Forelimb muscle (tissue), 1 donor: ENCODE results near the gene DOC2A. TPM values are rescaled to one million over a fixed set of nuclear protein-coding genes. Genes with fewer than 3 reads are reported as not detected.

Source experiments
- DNase-seq: peaks from one replicate; pipeline ENCODE4 v3.0.0-alpha.2; 2013; ENCODE audit warnings: low read depth
- polyA plus RNA-seq: library from polyadenylated mRNA; unstranded; fragments of 120-200 nt; gene quantifications from one replicate; pipeline ENCODE4 v1.2.1, GENCODE V29; 2013; ENCODE audit not compliant: insufficient read length

Gene DOC2A
- polyA plus RNA-seq, 1 donor, result 0.61 TPM

DNA sequence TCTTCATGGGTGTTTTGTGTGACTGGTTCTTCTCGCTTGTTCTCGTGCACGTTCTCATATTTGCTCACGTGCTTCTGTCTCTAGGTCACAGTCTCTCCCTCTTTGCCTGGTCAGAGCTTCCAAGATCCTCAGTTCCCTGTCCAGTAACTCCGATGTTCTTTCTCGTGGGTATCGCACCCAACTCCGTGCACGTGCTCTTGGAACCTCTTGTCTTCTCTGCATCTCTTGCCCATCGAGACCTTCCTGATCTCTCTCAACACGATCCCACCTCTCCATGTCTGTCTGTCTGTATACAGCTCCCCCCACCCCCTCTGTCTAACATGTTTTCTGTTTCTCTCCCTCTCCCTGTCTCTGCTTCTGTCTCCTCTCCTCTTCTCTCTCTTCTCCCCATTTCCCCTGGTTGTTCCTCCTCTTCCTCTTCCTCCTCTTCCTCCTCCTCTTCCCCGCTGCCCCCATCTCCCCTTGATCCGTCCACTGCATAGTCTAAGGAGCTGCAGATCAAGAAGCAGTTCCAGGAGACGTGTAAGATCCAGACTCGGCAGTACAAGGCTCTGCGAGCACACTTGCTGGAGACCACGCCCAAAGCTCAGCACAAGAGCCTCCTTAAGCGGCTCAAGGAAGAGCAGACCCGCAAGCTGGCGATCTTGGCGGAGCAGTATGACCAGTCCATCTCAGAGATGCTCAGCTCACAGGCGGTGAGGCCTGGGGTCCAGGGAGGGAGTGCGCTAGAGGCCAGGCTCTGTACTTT is 21.5 kb downstream of the DOC2A start:
- no peak for DNase-seq

DNA sequence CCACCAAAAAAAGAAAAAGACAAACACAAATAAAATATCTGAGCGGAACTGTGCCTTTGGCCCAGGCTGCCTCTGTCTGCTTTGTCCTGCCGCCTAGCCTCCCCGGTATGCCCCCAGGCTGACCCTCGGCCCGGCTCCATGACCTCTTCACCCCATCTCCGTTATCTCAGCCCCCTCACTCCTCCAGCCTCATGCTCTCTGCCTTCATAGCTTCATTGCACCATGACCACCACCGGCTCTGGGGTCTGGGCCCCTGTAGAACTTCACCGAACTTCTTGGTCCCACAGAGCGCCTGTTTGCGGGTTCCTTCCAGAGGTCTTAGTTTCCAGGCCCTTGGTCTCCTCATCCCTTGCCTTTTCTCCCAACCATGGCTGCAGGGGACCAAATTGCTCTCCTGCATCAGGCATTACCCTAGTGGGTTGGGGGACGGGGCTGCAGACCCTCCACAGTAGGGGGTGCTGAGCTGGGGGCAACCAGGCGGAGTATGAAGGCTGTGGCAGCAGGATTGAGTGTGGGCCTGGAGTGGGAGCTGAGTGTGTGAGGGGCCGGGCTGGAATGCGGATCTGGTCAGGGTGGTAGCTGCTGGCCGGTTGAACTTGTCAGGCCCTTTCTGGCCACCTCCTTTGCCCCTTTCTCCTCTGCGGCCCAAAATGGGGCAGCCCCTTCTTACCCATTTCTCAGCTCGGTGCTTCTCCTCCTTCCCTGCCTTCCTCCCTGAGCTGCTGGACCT is 22.3 kb downstream of the DOC2A start:
- DNase-seq, result no peak

DNA sequence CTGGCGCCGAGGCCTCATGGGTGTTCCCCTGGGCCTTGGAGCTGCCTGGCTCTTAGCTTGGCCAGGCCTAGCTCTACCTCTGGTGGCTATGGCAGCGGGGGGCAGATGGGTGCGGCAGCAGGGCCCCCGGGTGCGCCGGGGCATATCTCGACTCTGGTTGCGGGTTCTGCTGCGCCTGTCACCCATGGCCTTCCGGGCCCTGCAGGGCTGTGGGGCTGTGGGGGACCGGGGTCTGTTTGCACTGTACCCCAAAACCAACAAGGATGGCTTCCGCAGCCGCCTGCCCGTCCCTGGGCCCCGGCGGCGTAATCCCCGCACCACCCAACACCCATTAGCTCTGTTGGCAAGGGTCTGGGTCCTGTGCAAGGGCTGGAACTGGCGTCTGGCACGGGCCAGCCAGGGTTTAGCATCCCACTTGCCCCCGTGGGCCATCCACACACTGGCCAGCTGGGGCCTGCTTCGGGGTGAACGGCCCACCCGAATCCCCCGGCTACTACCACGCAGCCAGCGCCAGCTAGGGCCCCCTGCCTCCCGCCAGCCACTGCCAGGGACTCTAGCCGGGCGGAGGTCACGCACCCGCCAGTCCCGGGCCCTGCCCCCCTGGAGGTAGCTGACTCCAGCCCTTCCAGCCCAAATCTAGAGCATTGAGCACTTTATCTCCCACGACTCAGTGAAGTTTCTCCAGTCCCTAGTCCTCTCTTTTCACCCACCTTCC is 23.3 kb downstream of the DOC2A start:
- no peak for DNase-seq

DNA sequence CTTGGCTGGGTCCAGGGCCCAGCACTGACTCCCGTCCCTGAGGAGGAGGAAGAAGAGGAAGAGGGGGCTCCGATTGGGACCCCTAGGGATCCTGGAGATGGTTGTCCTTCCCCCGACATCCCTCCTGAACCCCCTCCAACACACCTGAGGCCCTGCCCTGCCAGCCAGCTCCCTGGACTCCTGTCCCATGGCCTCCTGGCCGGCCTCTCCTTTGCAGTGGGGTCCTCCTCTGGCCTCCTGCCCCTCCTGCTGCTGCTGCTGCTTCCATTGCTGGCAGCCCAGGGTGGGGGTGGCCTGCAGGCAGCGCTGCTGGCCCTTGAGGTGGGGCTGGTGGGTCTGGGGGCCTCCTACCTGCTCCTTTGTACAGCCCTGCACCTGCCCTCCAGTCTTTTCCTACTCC is 23.9 kb downstream of the DOC2A start:
- no peak for DNase-seq

DNA sequence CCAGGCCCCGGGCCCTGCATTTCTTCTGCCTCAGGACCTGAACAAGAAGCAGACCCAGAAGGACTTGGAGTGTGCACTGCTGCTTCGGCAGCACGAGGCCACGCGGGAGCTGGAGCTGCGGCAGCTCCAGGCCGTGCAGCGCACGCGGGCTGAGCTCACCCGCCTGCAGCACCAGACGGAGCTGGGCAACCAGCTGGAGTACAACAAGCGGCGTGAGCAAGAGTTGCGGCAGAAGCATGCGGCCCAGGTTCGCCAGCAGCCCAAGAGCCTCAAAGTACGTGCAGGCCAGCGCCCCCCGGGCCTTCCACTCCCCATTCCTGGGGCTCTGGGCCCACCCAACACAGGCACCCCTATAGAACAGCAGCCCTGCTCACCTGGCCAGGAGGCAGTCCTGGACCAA is 24.6 kb downstream of the DOC2A start:
- no peak for DNase-seq

DNA sequence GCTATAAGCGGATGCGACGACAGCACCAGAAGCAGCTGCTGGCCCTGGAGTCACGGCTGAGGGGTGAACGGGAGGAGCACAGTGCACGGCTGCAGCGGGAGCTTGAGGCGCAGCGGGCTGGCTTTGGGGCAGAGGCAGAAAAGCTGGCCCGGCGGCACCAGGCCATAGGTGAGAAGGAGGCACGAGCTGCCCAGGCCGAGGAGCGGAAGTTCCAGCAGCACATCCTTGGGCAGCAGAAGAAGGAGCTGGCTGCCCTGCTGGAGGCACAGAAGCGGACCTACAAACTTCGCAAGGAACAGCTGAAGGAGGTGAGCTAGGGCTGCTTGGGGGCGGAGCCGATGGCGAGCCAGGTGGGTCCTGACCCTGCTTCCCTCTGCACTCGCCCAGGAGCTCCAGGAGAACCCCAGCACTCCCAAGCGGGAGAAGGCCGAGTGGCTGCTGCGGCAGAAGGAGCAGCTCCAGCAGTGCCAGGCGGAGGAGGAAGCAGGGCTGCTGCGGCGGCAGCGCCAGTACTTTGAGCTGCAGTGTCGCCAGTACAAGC is 25.5 kb downstream of the DOC2A start:
- DNase-seq, result no peak

DNA sequence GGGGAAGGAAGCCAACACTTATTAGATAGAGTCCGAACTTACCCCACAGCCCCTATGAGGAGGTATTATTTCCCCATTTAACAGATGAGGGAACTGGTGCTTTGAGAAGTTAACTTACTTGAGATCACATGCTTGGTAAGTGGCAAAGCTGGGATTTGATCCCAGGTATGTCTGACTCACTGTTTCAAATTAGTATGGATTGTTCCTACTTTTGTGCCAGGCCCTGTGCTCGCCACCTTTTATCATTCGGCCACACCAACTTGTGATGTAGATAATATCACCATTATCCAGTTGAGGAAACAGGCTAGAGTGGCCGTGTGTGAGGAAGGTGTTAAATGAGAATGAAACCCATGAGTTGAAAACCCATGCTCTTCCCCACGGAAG is 26.1 kb downstream of the DOC2A start:
- DNase-seq, result no peak

DNA sequence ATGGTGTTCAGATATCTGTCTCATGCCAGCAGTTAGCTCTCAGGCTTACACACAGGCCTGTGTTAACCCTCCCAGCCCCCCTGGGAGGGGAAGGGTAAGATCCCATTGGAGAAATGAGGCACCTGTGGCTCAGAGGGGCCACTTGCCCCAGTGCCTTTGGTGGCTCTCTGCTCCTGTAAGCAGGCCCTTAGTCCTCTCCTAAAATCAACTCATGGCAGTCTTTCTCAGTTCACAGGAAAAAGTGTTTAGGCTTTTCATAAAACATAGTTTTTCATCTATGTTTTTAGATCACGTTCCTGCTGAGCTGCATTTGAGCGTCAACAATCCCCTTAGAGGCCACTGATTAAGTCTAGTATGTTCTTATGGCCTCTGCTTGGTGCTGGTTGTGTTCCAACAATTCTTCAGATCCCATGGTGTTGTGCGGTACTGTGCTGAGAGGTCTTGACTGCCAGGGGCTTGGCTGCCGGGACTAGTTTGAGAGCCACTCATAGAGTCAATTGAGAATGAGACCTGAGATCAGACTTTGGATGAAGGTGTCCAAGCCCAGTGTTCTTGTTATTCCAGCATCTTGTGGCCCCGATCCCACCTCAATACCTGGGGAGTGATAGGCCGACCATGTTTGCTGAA is 26.6 kb downstream of the DOC2A start:
- DNase-seq, result no peak

DNA sequence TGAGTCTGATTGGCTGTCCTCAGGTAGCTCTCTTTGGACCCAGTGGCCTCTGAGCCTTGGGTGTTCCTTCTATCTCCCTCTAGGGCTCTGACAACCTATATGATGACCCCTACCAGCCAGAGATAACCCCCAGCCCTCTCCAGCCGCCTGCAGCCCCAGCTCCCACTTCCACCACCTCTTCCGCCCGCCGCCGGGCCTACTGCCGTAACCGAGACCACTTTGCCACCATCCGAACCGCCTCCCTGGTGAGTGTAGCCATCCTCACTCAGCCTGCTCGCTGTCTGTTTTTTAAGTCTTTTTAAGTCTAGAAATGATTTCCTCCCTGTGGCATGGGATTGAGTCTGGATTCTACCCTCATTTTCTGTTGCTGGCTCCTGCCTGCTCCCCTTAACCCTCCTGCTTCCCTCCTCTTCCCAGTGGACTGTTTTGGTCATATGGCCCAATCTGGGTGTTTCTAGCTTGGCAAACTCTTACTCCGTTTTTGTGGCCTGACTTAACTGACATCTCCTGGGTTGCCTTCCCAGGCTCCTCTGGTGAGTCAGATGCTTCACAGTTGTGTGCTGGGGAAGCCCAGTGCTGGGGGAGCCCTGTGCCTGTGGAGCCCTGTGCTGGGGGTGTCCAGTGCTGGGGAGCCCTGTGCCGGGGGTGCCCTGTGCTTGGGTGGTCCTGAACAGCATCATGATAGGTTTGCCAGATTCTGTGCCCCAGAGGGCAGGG is 27.2 kb downstream of the DOC2A start:
- DNase-seq, result no peak

DNA sequence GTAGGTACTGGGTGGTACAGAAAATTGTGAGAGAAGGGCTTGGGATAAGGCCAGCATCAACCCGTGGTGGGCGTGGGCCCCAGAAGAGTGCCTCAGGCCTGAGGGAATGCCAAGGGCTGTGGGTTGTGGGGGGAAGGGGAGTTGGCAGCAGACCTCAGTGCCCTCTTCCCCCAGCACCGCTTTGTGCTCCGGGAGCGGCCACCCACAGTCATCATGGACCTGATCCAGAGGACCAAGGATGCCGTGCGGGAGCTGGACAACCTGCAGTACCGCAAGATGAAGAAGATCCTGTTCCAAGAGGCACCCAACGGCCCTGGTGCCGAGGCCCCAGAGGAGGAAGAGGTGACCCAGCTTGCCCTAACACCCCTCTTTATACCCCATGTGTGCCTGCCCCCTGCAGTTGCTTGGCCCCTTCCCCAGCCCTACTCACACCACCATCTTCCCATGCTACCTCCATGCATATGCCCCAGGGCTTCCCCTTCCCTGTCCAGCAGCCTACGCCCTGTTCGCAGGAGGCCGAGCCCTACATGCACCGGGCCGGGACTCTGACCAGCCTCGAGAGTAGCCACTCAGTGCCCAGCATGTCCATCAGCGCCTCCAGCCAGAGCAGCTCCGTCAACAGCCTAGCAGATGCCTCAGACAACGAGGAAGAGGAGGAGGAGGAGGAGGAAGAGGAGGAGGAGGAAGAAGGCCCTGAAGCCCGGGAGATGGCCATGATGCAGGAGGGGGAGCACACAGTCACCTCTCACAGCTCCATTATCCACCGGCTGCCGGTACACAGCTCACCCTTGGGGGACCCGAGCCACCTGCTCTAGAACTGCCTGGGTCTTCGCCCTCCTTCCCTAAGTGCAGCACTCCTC is 28.0 kb downstream of the DOC2A start:
- DNase-seq, result no peak

DNA sequence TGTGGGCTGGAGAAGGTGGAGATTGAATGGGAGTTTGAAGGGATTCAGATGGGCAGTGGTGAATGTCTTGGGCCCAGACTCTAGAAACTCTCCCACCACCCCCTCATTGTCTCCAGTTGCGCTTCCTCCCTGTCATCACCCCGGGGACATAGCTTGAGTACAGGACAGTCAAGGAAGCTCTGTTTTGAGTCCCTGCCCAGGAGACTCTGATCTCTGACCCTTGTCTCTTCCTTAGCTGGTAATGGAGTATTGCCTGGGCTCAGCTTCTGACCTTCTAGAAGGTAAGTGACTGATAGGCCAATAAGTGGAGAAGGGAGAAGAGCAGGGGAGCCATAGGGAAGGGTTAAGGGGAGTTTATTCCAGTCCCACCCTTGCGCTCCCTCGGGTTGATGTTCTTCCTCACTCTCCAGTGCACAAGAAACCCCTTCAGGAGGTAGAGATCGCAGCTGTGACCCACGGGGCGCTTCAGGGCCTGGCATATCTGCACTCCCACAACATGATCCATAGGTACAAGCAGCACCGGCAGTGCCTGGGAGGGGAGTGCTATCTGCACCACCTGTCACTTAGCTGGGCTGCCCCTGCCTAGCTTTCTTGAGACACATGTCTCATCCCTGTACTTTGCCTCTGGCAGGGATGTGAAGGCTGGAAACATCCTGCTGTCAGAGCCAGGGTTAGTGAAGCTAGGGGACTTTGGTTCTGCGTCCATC is 32.1 kb downstream of the DOC2A start:
- DNase-seq, result no peak

DNA sequence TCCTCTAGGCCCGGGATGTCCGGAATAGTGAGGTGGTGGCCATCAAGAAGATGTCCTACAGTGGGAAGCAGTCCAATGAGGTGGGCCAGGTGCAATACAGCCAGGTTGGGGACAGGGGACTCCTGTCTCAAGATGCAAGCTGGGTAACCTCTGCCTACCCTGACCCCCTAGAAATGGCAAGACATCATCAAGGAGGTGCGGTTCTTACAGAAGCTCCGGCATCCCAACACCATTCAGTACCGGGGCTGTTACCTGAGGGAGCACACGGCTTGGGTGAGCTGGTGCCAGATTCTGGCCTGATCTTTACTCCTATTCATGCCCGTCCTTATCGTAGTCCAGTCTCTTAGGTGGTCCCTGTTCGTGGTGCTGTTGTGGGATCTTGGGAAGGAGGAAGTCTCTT is 32.7 kb downstream of the DOC2A start:
- DNase-seq, result no peak

DNA sequence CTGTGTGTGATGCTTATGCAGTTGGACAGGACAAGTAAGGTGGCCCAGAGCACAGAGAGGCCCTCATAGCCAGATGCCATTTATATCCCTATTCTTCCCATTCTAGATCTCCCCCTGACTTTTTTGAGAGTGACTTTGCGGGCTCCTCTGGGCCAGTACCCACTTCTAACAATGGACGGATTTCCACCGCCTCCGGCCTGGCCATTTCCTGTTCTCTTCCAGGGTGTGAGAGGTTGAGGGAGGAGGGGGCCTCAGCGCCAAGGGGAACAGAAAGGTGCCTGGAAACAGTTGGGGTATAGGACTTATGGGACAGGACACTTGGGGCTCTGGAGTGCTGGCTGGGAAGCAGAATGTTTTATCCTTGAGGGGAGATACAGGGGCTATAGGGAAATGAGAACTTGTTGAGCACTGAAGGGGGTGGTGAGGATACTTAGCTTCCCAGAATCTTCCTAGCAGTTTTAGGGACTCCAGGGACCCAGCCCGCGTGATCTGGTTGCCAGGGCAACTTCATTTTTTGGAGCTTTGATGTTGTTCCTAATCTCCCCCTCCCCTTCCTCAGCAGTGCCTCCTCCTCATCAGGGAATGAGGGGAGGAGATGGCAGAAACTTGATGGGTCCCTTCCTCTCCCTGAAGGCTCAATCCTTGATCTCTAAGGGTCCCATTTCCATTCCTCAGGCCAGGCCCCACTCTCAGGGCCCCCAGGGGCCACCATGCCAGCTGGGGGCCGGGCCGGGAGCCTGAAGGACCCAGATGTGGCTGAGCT is 33.6 kb downstream of the DOC2A start:
- no peak for DNase-seq

DNA sequence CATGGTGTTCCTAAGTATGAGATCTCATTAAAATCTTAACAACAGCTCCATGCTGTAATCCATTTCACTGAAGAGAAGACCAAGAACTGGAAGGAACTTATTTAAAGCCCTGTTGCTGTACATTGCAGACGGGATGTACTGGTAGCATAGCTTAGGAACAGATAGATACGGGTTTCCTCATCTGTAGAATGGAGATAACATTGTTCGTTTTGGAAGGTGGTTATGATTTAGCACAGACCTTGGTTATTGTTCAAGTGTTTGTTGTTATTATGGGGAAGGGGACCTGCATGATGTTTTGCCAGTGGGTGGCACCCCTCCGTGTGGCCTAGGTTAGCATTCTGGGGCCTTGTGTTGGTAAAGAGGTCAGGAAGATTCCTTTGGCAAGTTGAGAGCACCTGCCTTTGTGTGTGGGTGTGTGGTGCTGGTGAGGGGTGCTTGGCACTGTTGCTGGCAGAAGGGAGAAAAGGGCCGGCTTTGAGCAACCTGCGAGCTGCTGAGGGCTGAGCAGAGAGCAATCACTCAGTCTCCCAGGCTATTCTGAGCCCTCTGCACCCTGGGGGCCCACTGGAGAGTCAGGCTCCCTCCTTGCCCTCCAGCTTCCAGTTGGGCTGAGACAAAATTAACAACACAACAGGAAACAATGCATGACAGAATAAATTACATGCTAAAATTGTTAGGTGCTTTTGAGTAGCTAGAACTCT is 34.9 kb downstream of the DOC2A start:
- no peak for DNase-seq

DNA sequence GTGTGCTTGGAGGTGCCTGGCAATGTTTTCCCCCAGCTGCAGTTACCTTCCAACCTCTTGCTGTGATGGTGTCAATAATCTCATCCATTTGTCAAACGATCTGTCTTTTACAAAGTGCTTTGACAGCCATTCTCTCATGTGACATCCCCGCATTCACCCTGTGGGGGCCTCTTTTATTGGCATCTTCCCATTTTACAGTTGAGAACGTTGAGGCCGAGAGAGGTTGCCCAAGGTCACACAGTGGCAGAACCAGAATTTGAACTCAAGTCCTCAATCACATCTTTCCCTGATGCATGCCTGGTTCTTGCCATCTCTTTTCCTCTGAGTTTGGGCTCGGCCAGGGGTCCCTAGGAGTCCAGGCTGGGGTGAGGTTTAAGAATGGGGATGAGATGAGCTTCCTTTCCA is 35.7 kb downstream of the DOC2A start:
- DNase-seq, result no peak

DNA sequence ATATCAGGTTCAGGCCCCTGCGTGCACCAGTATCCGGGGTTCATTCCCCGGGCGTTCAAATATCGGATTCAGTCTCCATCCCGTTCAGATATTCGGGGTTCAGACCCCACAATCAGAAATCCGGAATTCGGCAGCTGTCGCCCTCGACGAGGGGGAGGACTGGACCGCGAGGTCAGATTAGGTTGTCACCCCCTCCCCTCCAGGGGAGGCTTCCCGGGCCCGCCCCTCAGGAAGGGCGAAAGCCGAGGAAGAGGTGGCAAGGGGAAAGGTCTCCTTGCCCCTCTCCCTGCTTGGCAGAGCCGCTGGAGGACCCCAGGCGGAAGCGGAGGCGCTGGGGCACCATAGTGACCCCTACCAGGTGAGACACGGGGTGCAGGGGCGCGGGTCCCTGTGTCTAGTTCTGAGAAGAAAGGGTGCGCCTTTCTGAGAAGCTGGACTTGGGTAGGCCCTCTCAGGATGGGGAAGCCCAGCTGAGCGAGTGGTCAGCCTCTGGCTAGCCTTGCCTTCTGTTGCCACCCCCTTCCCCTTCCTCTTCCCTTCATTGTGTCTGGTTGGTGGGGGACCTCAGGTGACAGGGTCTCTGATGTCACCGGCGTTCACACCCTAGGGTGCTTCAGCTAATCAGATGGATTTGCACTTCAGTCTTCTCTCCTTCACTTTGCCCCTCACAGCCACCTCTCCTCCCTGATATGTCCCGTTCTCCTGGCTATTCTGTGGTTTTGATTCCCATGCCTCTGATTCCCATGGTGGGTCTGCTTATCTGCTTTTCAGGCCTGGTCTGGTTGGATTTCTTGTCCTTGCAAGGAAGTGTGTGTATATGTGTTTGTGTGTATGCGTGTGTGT is 36.3 kb downstream of the DOC2A start:
- DNase-seq, result no peak
